Measurements from ENCODE around the gene CRACR2A.

Gene CRACR2A

GRCh38 chr12:3681595-3682061, 71.3 kb downstream of the CRACR2A start:
- no peak for DNase-seq (ENCODE audit: low read depth)

- DNase-seq (ENCODE audit: low read depth) = no peak
Observed at GRCh38 chr12:3680919-3681594, 71.9 kb downstream of the CRACR2A start.

- DNase-seq (ENCODE audit: low read depth) = no peak
Observed at GRCh38 chr12:3679831-3680230, 73.1 kb downstream of the CRACR2A start.

- no peak for DNase-seq (ENCODE audit: low read depth)
Observed at GRCh38 chr12:3677609-3678008, 75.3 kb downstream of the CRACR2A start.

GRCh38 chr12:3673981-3674708, 78.8 kb downstream of the CRACR2A start:
- DNase-seq (ENCODE audit: low read depth) = no peak

- no peak for DNase-seq (ENCODE audit: low read depth)
Observed at GRCh38 chr12:3672113-3672509, 80.8 kb downstream of the CRACR2A start.

GRCh38 chr12:3671330-3672112, 81.4 kb downstream of the CRACR2A start:
- no peak for DNase-seq (ENCODE audit: low read depth)

- no peak for DNase-seq (ENCODE audit: low read depth)
Observed at GRCh38 chr12:3670083-3670620, 82.8 kb downstream of the CRACR2A start.

GRCh38 chr12:3669594-3669993, 83.3 kb downstream of the CRACR2A start:
- DNase-seq (ENCODE audit: low read depth) = no peak

GRCh38 chr12:3668479-3669165, 84.3 kb downstream of the CRACR2A start:
- no peak for DNase-seq (ENCODE audit: low read depth)

- DNase-seq (ENCODE audit: low read depth) = no peak
Observed at GRCh38 chr12:3667485-3667884, 85.4 kb downstream of the CRACR2A start.

GRCh38 chr12:3666441-3666840, 86.5 kb downstream of the CRACR2A start:
- no peak for DNase-seq (ENCODE audit: low read depth)

GRCh38 chr12:3662521-3662921, 90.4 kb downstream of the CRACR2A start:
- no peak for DNase-seq (ENCODE audit: low read depth)

- no peak for DNase-seq (ENCODE audit: low read depth)
Observed at GRCh38 chr12:3661028-3661427, 91.9 kb downstream of the CRACR2A start.

- DNase-seq (ENCODE audit: low read depth) = no peak
Observed at GRCh38 chr12:3658327-3659163, 94.4 kb downstream of the CRACR2A start.

GRCh38 chr12:3656946-3657622, 95.8 kb downstream of the CRACR2A start:
- DNase-seq (ENCODE audit: low read depth) = no peak

- DNase-seq (ENCODE audit: low read depth) = no peak
Observed at GRCh38 chr12:3655328-3655900, 97.5 kb downstream of the CRACR2A start.

GRCh38 chr12:3651585-3652424, 101.1 kb downstream of the CRACR2A start:
- DNase-seq (ENCODE audit: low read depth) = no peak

- no peak for DNase-seq (ENCODE audit: low read depth)
Observed at GRCh38 chr12:3647504-3647903, 105.4 kb downstream of the CRACR2A start.
